ENCODE measurements around the gene CNOT3. TPM values are rescaled to one million over a fixed set of nuclear protein-coding genes. Genes with fewer than 3 reads are reported as not detected.

Gene CNOT3
- total RNA-seq, 4 donors from 2014 or later: 21.6 to 30.3 (median 24.8) TPM

DNA sequence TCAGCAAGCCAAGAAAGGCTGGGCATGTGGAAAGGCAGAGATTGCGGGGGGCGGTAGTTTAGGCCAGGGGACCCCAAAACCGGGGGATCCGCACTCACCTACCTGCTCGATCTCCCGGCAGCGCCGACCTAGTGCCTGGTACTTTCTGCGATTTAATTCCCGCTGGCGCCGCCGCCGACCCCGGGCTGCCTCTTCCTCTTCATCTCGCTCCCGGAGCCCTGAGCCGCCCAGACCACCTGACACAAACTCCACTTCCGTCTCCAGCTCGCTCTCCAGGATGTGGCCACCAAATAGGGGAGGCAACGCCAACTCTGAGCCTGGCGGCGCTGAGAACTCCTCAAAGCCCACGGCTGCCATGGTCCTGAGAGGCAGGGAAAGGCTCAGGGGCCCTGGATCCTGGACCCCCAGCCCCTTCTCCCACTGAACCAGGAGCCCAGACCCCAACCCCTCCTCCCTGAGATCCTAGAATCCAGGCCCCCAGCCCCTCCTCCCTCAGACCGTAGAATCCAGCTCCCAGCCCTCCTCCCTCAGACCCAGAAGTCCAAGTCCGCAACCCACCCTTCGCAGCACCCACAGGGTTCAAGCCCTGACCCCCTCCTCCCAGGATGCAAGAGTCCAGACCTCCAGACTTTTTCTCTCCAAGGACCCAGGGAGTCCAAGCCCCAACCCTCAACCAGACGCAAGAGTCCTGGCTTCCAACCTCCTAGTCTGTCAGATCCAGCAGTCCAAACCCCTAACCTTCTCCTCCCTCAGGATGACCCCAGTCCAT, 23.0 kb upstream of the CNOT3 start:
- Histone ChIP-seq H3K36me3 (peaks cover 0 to 52% (median 7%) of the 10 kb centered on the region in 3 donors), H3K27ac (peak overlapping the region in 3 of 4 donors; percentile 81 to 99 (median 90))

GRCh38 chr19:54115109-54116063, 22.2 kb upstream of the CNOT3 start, which contains the start of the genes PRPF31 and TFPT:
Gene PRPF31, plus strand, starts transcription at chr19:54115754. Its CDS starts 2,525 bp downstream, at chr19:54118279.
Gene TFPT, minus strand, starts transcription at chr19:54115657. Its CDS starts 388 bp downstream, at chr19:54115269.
- peak within 1 kb of the TSS; percentile 80 to 99 (median 86) for H3K27ac ChIP-seq
- peaks cover 0 to 52% (median 10%) of the 10 kb centered on the region in 3 donors for H3K36me3 ChIP-seq

More for the DNA sequence above, 23.0 kb upstream of the CNOT3 start:
- TF ChIP-seq EP300 (IDR thresholded peaks at IDR 0.05) (no peak), POLR2A (IDR thresholded peaks at IDR 0.05) (no peak)
- H3K9me3 ChIP-seq: no peaks in the 10 kb centered on the region
- no peak for DNase-seq (ENCODE audit: low spot score in 2 of 2)
- H3K4me3 ChIP-seq: peak overlapping the region; percentile 74 to 86 (median 77)
- WGBS, 2 donors: 21 to 22% methylated on average over 26 to 27 of the region's 28 CpGs
- no peaks in the 10 kb centered on the region for H3K27me3 ChIP-seq
- peaks cover 0 to 28% (median 25%) of the 10 kb centered on the region in 4 donors for H3K4me1 ChIP-seq

DNA sequence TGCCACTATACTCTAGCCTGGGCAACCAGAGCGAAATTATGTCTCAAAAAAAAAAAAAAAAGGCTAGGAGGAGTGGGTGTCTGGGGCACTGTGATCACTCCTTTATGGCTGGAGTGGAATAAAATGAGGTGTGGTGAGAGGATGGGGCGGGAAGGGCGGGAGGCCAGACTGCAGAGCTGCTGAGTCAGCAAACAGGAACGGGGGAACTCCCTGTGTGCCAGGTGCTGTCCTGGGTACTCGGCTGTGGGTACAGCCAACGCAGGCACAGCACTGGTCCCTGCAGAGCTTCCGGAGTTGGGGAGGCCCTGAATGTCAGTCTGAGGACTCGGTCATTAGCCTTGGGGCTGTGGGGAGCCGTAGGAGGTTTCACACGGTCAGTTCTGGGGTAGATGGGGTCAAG, 16.3 kb upstream of the CNOT3 start:
- no peak overlapping the region for H3K27ac ChIP-seq
- DNase-seq (ENCODE audit: low spot score in 2 of 2): no peak
- H3K27me3 ChIP-seq: no peaks in the 10 kb centered on the region
- peaks cover 0 to 10% (median 9%) of the 10 kb centered on the region in 4 donors for H3K4me1 ChIP-seq
- H3K9me3 ChIP-seq: no peaks in the 10 kb centered on the region
- 90 to 93% methylated on average over 10 of the region's 10 CpGs for WGBS, 2 donors
- peaks cover 2 to 84% (median 28%) of the 10 kb centered on the region in 3 donors for H3K36me3 ChIP-seq
- TF ChIP-seq, protein P1, sequence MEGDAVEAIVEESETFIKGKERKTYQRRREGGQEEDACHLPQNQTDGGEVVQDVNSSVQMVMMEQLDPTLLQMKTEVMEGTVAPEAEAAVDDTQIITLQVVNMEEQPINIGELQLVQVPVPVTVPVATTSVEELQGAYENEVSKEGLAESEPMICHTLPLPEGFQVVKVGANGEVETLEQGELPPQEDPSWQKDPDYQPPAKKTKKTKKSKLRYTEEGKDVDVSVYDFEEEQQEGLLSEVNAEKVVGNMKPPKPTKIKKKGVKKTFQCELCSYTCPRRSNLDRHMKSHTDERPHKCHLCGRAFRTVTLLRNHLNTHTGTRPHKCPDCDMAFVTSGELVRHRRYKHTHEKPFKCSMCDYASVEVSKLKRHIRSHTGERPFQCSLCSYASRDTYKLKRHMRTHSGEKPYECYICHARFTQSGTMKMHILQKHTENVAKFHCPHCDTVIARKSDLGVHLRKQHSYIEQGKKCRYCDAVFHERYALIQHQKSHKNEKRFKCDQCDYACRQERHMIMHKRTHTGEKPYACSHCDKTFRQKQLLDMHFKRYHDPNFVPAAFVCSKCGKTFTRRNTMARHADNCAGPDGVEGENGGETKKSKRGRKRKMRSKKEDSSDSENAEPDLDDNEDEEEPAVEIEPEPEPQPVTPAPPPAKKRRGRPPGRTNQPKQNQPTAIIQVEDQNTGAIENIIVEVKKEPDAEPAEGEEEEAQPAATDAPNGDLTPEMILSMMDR (IDR thresholded peaks at IDR 0.05): no peak
- TF ChIP-seq EP300 (IDR thresholded peaks at IDR 0.05) (no peak), POLR2A (IDR thresholded peaks at IDR 0.05) (no peak)
- no peak overlapping the region for H3K4me3 ChIP-seq

More at GRCh38 chr19:54115109-54116063, 22.2 kb upstream of the CNOT3 start, which contains the start of the genes PRPF31 and TFPT:
- no peaks in the 10 kb centered on the region for H3K27me3 ChIP-seq
- peak; percentile 99 to 100 for DNase-seq (ENCODE audit: low spot score in 2 of 2)
- TF ChIP-seq, protein P1 (IDR thresholded peaks at IDR 0.05): peak in 1 of 5 experiments; percentile 57
- TF ChIP-seq EP300 (IDR thresholded peaks at IDR 0.05) (peak; percentile 78 to 99), POLR2A (IDR thresholded peaks at IDR 0.05) (peak; percentile 15 to 58)
- H3K4me1 ChIP-seq: peaks cover 0 to 28% (median 25%) of the 10 kb centered on the region in 4 donors
- 0 to 1% methylated on average over 60 of the region's 60 CpGs for WGBS, 2 donors
- H3K9me3 ChIP-seq: no peaks in the 10 kb centered on the region
- H3K4me3 ChIP-seq: peak within 1 kb of the TSS; percentile 74 to 86 (median 77)

DNA sequence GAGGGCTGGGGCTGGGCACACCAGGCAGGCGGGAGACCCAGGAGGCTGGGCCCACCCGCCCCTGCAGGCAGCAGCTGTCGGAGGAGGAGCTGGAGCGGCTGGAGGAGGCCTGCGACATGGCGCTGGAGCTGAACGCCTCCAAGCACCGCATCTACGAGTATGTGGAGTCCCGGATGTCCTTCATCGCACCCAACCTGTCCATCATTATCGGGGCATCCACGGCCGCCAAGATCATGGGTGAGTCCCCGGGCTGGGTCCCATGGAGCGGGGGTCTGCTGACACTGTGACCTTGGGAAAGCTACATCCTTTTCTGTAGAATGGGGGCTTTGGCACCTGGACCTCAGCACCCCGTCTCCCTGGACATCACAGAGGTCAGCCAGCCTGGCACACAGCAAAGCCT, 13.9 kb upstream of the CNOT3 start:
- WGBS, 2 donors: 92 to 94% methylated on average over 14 to 17 of the region's 17 CpGs
- peaks cover 2 to 100% (median 36%) of the 10 kb centered on the region in 3 donors for H3K36me3 ChIP-seq
- TF ChIP-seq, protein P1 (IDR thresholded peaks at IDR 0.05): no peak
- TF ChIP-seq EP300 (IDR thresholded peaks at IDR 0.05): no peak
- no peak for TF ChIP-seq POLR2A (IDR thresholded peaks at IDR 0.05)

GRCh38 chr19:54124393-54124792, 13.2 kb upstream of the CNOT3 start:
- Histone ChIP-seq H3K9me3 (no peaks in the 10 kb centered on the region), H3K27ac (no peak overlapping the region), H3K27me3 (no peaks in the 10 kb centered on the region), H3K4me3 (no peak overlapping the region), H3K36me3 (peaks cover 2 to 100% (median 43%) of the 10 kb centered on the region in 3 donors), H3K4me1 (no peaks in the 10 kb centered on the region)
- WGBS, 2 donors: 93 to 97% methylated on average over 12 to 19 of the region's 19 CpGs
- no peak for TF ChIP-seq POLR2A (IDR thresholded peaks at IDR 0.05)
- TF ChIP-seq EP300 (IDR thresholded peaks at IDR 0.05): no peak
- TF ChIP-seq, protein P1 (IDR thresholded peaks at IDR 0.05): no peak
- DNase-seq (ENCODE audit: low spot score in 2 of 2): no peak

More for the DNA sequence above, 13.9 kb upstream of the CNOT3 start:
- no peak for DNase-seq (ENCODE audit: low spot score in 2 of 2)
- Histone ChIP-seq H3K4me1 (no peaks in the 10 kb centered on the region), H3K27me3 (no peaks in the 10 kb centered on the region), H3K4me3 (no peak overlapping the region), H3K27ac (no peak overlapping the region), H3K9me3 (no peaks in the 10 kb centered on the region)
